C1 segment of cervical spinal cord (tissue), 14 donors: ENCODE measurements around the gene METTL5.

Source experiments
- DNase-seq, 14 donors: peaks; one replicate each; lab custom pipeline; 2025; lab: John Stamatoyannopoulos, UW

The METTL5 gene

DNA sequence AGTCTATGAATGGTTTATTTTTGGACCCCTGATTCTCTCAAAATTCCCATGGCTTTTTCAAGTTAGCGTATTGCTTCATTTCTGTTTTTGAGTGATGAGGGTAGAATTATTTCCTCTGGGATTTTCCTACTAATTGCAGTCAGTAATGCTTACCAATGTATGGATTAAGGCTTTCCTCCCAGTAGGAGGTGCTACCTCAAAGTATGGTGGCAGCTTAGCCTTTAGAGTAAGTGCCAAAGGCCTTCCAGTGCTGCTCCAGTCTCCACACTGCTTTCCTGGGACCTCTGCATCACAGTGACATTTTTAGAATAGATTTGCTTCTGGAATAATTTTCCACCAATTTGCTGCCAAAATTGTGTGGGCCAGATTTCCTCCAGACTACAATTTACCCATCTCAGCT, 42.2 kb downstream of the METTL5 start:
- no peak for DNase-seq

DNA sequence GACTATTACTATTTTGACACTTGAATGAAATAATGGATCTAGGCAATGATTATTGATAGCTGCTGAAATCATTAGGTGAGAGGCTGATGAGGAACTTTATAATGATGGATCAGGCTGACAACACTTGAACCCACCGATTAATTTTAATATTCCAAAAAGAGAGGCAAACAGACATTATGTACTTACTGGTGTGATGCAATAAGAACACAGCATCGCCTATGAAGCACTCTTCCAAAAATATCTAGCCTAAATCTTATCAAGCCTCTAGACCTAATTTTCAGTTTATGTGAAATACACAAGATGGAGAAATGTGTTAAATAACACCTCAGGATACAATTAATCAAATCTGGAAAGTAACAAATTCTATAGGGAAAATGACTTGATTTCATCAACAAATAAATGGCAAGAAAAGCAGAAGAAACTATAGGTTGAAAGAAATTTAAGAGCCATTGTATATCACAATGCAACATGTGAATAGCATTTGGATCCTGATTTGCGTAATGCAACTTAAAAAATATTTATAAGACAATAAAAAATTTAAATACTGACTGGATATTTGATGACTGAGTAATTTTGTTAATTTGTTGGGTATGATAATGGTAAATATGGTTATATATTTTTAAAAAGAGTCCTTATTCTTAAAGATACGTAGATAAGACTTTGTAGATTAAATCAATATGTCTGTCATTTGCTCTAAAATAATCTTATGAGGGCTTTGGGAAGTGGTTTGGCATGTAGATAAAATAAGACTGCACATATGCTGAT, 43.3 kb downstream of the METTL5 start:
- no peak for DNase-seq

DNA sequence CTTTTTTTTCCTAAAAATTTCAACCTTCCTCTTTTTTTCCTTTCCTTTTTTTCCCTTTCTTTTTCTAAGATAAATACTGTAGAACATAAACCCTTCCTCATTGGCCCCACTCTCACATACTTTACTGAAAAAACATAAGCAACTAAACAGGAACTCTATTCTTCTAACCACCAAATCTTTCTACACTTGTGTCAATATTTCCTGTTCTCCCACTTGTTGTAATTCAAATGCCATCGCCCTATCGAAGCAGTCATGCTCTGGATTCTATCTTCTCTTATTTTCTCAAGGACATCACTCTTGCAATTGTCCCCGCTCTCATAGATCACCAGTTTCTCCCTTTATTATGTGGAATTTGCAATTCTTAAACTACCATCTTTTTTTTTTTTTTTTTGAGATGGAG, 46.3 kb downstream of the METTL5 start:
- DNase-seq: no peak

DNA sequence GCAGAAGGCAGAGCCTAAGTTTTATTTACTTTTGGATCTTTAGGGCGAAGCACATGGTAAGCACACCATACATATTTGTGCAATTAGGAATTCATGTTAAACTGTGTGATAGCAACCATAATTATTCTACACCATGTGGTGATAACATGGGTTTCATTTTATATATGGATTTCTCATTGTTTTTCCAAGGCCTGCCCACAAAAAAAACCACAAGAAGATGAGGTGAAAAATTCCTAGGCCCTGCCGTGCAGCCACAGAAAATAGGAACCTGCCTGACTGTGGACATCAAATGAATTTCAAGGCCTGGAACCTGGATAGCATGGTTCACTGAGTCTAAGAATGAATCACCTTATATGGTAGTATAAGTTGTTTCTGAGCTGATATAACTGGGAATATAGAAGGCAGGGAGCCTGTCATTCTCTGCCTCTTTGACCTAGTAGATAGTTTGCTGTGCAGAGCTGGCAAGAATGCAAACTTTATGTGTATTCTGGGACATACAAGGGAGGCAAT, 48.4 kb downstream of the METTL5 start:
- no peak for DNase-seq

DNA sequence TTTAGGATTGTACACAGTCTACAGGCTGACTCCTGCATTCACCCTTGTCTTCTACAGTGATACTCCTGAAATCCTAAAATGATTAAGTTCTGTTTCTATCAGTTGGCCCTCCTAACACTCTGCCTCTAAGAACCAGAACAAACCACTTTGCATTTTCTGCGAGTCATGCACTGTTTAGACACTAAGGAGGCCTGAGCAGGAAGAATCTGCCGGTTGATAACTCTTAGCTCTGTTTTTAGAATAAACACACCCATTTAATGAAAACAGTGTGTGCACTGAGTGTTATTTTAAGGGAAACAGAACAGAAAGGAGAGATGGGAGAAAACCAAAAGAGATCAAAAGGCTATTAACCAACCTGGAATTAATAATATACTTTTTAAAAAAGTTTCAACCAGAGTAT, 48.9 kb downstream of the METTL5 start:
- DNase-seq: no peak

DNA sequence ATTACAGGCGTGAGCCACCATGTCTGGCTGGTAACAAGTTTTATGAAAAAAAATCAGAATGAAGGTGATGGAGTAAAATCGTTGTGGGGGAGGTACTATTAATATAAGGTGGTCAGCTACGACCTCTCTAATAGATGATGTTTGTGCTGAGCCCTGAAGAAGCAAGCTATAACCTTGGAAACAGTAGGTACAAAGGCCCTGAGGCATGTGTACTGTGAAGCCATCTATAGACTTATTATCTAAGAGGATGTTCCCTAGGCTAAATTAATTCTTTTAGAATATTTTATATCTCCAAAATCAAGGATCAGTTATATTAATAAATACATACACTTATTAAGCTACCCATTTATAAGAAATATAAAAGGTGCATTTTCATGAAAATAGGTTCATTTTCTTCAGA, 49.4 kb downstream of the METTL5 start:
- DNase-seq: no peak

DNA sequence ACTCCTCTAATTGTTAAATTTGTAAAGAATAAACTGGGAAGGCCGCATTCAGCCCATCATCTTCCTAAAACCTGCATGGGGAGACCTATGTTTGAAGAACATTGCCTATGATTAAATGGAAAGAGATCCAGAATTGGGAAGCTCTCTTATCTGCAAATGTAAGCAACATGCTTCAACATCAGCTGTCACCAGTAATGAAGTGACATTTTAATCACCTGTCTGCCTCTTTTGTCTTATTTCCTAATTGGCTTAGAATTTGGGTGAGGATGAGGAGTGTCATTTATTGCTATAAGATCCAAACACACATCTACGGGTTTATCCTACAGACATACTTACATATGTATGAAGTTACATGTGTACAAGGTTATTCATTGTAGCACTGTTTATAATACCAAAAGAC, 52.1 kb downstream of the METTL5 start:
- DNase-seq: no peak

DNA sequence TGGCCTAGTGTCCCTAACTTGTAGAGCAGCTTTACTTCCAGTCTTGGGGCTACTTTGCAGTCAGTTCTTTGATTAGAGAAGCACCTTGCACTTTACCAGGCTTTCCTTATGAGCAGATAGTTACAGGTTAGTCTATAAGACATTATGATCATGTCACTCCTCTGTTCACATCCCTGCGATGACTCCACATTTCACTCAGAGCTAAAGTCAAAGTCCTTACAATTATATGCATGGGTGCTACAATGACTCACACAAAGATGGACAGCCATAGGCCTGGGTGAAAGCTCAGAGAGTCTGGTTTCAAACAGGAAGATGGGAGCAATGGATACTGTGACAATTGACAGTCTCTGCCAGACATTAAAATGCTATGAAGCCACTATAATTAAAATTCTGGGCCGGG, 53.1 kb downstream of the METTL5 start:
- no peak for DNase-seq

DNA sequence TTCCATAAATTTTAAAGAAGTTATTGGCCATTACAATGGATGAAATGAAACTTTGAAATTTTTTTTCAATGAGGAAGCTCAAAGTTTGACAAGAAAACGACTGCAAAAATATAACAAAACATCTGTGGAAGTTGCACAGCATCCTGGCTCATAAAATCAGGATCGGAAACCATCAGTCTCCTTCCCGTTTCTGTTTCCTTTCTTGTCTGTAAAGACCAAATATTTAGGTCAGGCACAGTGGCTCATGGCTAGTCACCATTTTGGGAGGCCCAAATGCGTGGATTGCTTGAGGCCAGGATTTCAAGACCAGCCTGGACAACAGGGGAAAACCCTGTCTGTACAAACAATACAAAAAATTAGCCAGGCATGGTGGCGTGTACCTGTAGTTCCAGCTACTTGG, 53.7 kb downstream of the METTL5 start:
- no peak for DNase-seq

DNA sequence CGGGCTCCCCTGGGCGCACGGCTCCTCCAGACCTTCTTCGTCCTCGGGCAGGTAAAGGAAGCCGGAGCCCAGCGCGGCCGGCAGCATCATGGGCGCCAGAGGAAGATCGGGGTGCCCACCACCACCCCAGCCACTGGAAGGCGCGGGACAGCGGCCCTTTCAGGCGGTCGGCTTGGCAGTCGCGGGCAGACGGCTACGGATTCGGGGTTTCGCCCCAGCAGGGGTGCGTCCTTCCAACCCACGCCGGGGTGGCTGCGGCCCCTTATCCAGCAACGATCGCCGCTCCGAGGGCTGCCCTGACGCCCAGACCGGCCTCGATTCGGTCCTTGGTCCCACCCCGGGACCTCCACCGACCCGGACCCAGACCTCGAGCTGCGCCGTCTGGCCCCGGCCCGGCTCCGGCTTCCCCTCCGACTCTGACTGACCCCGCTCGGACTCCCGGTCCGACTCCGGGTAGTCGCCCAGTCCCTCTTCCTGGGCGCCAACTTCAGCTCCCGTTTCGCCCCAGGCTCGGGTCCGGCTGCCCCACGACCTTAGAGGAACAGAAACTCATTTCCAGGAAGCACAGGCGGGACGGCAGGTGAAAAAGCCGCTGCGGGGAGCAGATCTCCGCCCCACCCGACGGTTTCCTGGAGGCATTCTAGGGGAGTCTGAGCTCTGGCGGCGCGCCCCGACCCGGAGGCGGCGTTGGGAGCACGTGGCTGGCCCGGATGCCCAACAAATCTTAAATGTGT, 56.3 kb downstream of the METTL5 start:
- peak in 1 of 14 donors; percentile 16 for DNase-seq

DNA sequence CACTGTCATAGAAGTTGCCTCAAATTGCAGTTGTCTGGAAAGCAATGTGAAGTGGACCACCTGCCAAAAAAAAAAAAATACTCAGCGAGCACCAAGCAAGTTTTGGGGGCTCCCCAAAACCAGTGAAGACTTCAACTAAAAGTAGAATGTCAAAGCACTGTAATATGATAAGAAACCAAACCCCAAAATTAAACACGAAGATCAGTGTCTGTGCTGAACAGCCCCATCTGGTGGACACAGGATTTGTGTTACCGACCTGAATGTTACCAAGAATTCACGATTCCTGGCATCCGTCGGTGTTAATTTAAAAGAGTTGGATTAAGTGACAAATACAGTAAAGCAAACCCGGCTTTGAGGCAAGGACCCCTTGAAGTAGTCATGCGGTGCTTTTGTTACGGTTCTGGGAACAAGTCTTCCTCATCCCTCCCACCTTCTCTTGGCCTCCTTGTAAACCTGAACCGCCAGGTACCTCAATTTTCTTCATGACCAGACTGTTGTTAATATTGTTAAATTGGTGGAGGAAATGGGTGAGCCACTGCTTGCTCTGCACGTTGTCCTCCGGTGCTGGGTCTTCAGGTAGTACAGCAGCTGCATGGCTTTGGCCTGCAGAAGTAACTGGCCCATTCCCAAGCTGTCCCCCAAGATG, 57.3 kb downstream of the METTL5 start:
- DNase-seq: peak in 7 of 14 donors; percentile 2 to 20 (median 5)

DNA sequence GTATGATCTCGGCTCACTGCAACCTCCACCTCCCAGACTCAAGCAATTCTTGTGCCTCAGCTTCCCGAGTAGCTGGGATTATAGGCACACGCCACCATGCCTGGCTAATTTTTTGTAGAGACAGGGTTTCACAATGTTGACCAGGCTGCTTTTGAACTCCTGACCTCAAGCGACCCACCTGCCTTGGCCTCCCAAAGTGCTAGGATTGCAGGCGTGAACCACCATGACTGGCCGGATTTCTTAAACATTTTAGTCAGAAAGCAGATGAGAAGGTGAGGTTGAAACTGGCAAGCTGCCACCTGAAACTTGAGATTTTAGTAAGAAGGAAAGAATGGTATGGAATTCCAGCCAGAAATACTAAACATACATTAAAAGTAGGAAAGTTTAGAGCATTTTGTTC, 59.2 kb downstream of the METTL5 start:
- no peak for DNase-seq

DNA sequence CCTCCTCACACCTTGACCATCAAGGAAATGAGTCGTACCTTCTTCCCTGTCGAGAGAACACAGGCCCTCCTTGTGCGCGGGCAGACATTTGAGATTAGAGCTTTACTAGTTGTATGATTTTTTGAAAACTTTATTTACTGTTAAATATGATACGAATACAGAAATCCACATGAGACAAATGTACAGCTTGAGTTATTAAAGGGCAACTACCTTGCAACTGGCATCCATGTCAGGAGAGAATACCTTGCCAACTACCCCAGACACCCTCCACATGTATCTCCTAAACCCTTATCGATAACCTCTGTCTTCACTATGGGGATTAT, 62.8 kb downstream of the METTL5 start:
- DNase-seq: no peak
